Measurements from ENCODE around the gene AP1B1.

DNA sequence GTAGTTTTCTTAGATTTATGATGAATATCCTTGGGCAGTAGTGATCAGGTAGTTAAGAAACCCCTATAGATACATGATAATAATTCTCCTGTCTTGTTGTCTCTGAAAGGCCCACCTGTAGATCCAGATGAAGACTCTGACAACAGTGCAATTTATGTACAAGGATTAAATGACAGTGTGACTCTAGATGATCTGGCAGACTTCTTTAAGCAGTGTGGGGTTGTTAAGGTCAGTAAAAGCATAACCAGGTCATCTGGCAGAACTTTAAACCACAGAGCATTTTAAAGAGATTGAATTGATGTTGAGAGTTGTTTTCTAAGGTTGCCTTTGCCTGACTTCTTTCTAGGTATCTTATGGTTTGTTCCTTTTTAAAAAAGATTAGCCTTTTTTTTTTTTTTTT lies 96.0 kb downstream of the AP1B1 start:
- TF ChIP-seq POLR2A (IDR thresholded peaks at IDR 0.05): no peak
- TF ChIP-seq, protein P1, sequence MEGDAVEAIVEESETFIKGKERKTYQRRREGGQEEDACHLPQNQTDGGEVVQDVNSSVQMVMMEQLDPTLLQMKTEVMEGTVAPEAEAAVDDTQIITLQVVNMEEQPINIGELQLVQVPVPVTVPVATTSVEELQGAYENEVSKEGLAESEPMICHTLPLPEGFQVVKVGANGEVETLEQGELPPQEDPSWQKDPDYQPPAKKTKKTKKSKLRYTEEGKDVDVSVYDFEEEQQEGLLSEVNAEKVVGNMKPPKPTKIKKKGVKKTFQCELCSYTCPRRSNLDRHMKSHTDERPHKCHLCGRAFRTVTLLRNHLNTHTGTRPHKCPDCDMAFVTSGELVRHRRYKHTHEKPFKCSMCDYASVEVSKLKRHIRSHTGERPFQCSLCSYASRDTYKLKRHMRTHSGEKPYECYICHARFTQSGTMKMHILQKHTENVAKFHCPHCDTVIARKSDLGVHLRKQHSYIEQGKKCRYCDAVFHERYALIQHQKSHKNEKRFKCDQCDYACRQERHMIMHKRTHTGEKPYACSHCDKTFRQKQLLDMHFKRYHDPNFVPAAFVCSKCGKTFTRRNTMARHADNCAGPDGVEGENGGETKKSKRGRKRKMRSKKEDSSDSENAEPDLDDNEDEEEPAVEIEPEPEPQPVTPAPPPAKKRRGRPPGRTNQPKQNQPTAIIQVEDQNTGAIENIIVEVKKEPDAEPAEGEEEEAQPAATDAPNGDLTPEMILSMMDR (IDR thresholded peaks at IDR 0.05): no peak
